ENCODE results near the gene KCNQ2. TPM values are rescaled to one million over a fixed set of nuclear protein-coding genes. Genes with fewer than 3 reads are reported as not detected.

KCNQ2 gene
- total and polyA plus RNA-seq, 8 donors, result 8.4 to 19.1 (median 14.1) TPM; not detected in 2

GRCh38 chr20:63415647-63416391, 56.6 kb downstream of the KCNQ2 start:
- TF ChIP-seq CTCF (IDR thresholded peaks at IDR 0.05), result no peak
- no peaks in the 10 kb centered on the region for H3K9me3 ChIP-seq
- no peak for ATAC-seq
- no peak overlapping the region for H3K4me3 ChIP-seq
- H3K27ac ChIP-seq, result no peak overlapping the region
- DNase-seq, result peak in 1 of 4 donors; percentile 62
- H3K4me1 ChIP-seq, result no peaks in the 10 kb centered on the region
- no peaks in the 10 kb centered on the region for H3K36me3 ChIP-seq
- intact Hi-C loops (cut with DNase I), result no loop called here
- peaks cover 0 to 100% of the 10 kb centered on the region in 2 donors for H3K27me3 ChIP-seq

GRCh38 chr20:63414720-63415430, 57.6 kb downstream of the KCNQ2 start:
- Histone ChIP-seq H3K4me3 (no peak overlapping the region), H3K27ac (no peak overlapping the region), H3K36me3 (no peaks in the 10 kb centered on the region), H3K9me3 (no peaks in the 10 kb centered on the region), H3K4me1 (no peaks in the 10 kb centered on the region), H3K27me3 (peaks cover 0 to 100% of the 10 kb centered on the region in 2 donors)
- DNase-seq (no peak), ATAC-seq (no peak)
- intact Hi-C loops (cut with DNase I), result no loop called here
- TF ChIP-seq CTCF (IDR thresholded peaks at IDR 0.05), result no peak

- TF ChIP-seq CTCF (IDR thresholded peaks at IDR 0.05), result no peak
- intact Hi-C loops (cut with DNase I), result no loop called here
- Histone ChIP-seq H3K27me3 (peaks cover 0 to 93% of the 10 kb centered on the region in 2 donors), H3K9me3 (no peaks in the 10 kb centered on the region), H3K27ac (no peak overlapping the region), H3K4me1 (no peaks in the 10 kb centered on the region), H3K36me3 (no peaks in the 10 kb centered on the region), H3K4me3 (no peak overlapping the region)
- DNase-seq (no peak), ATAC-seq (no peak)
Observed at GRCh38 chr20:63413963-63414684, 58.3 kb downstream of the KCNQ2 start.

GRCh38 chr20:63413323-63413722, 59.1 kb downstream of the KCNQ2 start:
- H3K27ac ChIP-seq, result no peak overlapping the region
- H3K4me1 ChIP-seq, result no peaks in the 10 kb centered on the region
- no peak overlapping the region for H3K4me3 ChIP-seq
- peaks cover 0 to 85% of the 10 kb centered on the region in 2 donors for H3K27me3 ChIP-seq
- H3K36me3 ChIP-seq, result no peaks in the 10 kb centered on the region
- TF ChIP-seq CTCF (IDR thresholded peaks at IDR 0.05), result no peak
- intact Hi-C loops (cut with DNase I), result no loop called here
- no peaks in the 10 kb centered on the region for H3K9me3 ChIP-seq
- ATAC-seq, result no peak
- no peak for DNase-seq

- Histone ChIP-seq H3K36me3 (no peaks in the 10 kb centered on the region), H3K4me3 (no peak overlapping the region), H3K4me1 (no peaks in the 10 kb centered on the region), H3K27ac (no peak overlapping the region), H3K9me3 (no peaks in the 10 kb centered on the region), H3K27me3 (peaks cover 0 to 81% of the 10 kb centered on the region in 2 donors)
- no peak for DNase-seq
- ATAC-seq, result no peak
- intact Hi-C loops (cut with DNase I), result no loop called here
- TF ChIP-seq CTCF (IDR thresholded peaks at IDR 0.05), result no peak
Observed at GRCh38 chr20:63412889-63413288, 59.6 kb downstream of the KCNQ2 start.
